ENCODE results near the gene SMIM8.

The SMIM8 gene

DNA sequence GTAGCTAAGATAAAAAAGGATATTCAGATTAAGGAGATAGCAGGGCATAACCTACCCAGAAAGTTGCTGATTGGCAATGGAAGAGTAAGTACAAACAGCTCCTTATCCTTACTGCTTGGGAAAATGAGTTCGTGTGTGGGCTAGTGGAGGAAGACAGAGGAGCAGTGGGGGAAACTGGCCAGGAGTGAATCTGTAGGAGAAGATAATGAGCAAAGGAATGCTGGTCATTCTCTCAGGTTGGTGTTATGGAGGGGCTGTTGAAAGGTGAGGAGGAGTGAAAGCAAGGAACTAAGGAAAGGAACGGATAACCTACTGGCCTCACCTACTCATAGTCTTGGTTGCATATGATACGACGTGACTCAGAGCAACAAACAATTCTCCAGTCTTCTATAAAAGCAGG is 14.0 kb downstream of the SMIM8 start:
- no peak for DNase-seq

DNA sequence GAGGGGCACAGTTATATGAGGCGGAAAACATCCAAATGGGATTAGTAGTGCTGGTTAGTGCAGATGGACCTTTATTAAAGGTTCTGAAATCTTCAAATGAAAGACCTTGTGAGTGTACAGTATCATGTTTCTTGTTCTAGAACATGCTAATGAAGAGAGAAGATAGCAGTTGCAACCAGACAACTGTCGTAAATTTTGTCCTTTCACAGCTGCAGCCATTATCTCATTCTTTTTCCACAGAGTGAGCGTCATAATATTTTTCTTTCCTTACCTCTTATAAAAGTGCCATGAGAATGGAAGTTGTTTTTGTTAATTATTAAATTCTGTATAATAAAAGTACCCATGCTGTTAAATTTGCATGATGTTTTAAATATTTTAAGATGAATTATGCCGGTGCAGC is 17.8 kb downstream of the SMIM8 start:
- DNase-seq: no peak

DNA sequence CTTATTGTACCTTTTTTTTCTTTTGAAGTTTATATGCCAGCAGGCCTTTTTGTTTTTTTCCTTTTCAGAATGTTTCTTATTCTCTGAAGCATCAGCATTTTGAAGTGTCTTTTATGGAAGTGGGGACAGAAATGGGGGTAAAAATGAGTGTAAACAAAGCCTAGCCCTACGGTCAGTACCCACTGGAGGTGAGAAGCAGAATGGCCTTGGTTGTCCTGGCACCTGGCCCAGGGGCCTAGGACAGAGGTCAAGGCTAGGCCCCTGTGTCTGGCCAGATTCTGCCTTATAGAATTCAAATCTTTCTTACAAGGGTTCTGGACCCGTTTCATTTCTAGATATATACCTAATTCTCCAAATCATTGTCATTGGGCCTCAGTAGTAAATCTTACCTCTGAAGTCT is 18.8 kb downstream of the SMIM8 start:
- DNase-seq: no peak

DNA sequence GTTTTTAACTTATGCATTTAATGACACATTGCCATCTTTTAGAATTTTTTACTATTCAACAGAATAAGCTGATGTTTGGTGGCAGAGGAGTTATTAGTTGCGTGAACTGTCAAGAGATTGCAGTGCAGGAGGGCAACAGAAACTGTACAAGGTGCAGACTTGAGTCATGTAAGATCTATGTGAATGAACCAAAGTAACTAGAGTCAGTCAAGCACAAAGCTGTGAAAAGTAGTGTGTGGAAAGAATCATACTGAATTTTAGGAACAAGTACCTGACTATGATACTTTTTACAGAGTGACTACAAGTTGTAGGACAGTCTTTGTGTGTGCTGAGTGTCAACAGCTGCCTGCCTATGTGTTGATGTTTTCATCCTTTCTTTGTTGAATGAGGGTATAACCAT is 19.5 kb downstream of the SMIM8 start:
- no peak for DNase-seq

DNA sequence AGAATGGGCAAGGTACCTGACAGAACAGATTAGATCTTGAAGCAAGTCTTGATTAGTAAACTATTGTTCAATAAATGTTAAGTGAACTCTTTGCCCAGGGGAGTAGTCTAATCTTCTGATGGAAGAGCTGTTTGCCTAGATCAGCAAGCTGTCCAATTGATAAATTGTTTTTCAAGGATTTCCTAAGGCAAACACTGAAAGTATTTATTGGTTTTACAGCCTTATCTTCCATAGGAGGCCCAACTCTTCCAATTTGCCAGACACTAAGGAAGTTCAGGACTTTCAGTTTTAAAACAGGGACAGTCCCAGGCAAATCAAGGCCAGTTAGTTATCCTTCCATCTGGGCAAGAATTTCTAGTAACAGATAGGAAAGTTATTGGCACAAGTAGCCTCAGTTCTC is 20.4 kb downstream of the SMIM8 start:
- no peak for DNase-seq

DNA sequence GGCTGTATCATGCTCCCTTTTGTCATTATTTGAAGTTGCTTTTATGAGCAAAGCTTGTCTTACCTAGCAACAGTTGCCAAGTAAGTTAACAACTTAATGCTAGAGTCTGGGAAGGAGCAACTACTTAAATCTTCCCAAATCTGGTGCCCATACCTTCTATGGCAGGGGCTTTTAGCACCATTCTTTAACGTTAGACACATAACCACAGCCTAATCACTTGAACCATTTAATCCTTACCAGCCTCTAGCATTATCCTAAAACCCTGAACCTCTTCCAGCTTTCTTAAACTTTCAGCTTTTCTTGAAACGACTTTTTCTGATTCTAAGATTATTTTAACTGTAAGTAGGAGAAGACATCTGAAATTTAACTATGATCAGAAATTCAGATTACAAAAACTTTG is 22.3 kb downstream of the SMIM8 start, which contains the start of gene C6orf163:
Gene C6orf163, plus strand, starts transcription at position 83 of the 400 bp plus-strand sequence. Its CDS starts 287 bp downstream, at position 370.
- no peak for DNase-seq

DNA sequence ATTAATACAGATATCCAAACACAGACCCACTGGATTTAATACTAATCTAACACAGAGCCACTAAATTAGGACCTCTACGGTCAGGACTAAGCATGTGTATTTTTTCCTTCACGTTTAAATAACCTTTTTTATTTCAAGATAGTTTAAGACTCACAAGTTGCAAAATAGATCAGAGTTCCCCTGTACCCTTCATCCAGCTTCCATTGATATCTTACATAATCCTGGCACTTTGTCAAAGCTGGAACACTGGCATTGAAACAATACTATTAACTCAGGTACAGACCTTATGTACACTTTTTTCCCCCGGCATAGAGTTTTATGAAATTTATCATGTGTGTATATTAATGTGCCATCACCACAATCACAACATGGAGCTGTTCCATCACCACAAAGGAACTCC is 24.3 kb downstream of the SMIM8 start:
- DNase-seq: no peak

DNA sequence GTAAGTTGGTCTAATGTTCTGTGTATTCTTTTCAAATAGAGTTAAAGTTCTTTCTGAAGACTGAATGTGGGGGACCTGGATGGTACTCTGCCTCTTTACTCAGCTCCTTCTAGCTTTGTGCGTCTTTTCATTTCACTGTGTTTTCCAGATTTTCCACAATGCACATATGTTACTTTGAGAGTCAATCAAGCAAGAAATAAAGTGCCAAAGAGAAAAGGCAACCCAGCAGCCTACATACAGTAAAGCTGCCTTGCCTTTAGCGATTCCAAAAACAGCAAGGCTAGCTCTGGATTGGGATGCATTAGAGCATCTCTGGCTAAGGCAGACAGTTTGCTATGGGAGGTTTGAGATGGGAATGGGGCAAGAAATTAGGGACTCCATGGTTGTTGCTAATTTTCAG is 27.5 kb downstream of the SMIM8 start:
- DNase-seq: no peak

DNA sequence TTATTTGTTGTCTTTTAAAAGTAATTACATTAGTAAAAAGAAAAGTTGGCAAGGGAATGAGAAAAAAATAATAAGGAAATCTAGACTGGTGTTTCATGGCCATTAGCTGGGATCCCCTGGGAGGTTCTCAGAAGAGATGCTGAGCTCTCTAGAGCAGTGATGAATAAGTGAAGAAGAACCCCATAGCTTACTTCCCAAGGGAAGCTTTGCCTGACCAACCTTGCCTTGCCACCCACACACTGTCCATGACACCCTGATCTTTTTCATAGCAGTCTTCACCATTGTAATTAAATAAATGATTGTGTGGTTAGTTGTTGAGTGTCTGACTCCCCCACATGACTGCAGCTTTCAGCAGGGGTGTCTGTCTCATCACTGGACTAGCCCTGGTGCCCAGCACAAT is 28.1 kb downstream of the SMIM8 start:
- no peak for DNase-seq

DNA sequence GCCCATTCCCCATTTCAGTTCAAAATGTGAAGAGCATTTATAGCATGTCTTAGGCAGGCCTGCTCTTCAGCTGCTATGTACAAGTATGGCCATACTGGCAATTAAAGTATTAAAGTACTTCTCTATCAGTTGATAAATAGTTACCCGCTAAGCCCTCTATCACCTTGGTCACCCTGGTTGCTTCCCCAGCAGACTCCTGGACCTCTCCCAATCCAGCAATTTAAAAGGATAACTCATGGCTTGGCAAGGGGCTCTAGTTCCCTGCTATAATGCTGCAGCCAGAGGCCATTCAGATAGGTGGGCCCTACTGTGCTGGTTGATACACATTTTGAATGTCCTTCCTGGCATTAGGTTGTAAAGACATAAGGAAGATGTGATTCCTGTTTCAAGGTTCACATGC is 29.2 kb downstream of the SMIM8 start:
- no peak for DNase-seq

DNA sequence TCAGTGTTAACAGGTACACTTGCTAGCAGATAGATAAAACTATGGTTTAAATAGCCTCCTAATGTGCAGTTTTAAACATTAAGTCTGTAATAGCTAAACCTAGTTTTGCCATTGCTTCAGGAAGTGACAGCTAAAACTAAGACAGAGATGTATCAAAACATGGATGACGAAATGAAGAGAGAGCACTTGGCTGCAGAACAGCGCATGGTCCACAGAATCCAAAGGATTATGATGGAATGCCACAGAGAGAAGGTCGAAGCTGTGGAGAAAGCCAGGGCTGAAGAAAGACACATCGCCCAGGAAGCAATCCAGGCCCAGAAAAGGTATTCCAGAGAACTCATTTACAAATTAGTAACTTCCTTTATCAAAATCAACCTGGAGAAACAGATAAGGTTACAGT is 33.8 kb downstream of the SMIM8 start:
- DNase-seq: no peak

DNA sequence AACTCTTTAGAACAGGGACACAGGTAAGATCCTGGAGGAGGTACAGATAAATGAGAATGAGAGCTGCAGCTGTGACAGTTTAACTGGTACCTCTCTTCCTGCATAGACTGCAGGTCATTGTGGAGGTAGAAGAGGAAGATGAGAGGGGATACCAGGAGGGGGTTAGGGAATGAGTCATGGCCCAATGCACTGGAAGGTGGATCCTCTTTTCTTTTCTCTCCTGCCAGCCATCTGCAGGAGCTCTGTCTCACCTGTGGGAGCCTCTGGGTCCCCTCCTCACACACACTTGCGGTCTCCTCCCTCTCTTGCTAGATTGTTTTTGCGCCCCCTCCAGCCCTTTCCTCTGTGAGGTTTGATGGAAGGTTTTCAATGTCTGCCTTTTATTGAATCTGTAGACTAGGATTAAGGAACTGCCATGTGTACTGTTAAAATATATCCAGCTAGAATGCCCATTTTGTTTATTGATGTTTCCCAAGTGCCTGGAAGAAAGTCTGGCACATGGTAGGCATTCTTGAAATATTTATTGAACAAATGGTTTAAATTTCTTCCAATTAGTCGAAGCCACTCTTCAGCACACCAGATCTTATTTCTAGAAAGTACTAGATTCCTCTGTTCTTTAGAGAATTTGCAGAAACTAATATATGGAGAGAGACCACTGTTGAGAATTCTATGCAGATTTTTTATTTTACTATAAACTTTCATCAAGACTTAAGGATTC is 35.2 kb downstream of the SMIM8 start:
- no peak for DNase-seq

DNA sequence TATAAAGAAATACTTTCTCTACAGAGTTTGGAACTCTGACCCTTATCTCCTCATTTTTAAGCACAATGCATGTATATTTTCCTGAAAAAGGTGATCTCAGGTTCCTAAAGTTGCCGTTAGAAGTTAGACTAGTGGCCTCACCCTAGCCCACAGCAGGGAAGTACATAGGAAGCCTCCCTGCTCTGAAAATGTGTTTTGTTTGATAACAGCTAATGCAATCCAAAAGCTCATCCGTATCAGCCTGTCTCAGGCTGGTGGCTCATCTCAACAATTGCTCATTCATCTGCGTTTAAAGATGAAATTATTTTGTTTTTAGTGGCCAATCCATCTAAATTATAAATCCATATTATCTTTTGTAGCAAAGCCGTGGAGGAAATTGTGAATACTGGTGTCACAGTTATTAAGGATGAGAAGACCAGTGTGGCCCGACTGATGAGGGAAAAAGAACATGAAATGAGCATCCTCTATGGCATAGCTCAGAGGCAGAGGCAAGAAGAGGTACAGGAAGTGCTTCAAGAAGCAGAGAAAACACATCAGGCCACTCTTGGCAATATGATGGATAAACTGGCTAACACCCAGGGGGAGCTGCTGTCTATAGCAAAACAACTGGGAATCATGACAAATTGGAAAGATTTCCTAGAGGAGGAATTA is 42.3 kb downstream of the SMIM8 start:
- no peak for DNase-seq

DNA sequence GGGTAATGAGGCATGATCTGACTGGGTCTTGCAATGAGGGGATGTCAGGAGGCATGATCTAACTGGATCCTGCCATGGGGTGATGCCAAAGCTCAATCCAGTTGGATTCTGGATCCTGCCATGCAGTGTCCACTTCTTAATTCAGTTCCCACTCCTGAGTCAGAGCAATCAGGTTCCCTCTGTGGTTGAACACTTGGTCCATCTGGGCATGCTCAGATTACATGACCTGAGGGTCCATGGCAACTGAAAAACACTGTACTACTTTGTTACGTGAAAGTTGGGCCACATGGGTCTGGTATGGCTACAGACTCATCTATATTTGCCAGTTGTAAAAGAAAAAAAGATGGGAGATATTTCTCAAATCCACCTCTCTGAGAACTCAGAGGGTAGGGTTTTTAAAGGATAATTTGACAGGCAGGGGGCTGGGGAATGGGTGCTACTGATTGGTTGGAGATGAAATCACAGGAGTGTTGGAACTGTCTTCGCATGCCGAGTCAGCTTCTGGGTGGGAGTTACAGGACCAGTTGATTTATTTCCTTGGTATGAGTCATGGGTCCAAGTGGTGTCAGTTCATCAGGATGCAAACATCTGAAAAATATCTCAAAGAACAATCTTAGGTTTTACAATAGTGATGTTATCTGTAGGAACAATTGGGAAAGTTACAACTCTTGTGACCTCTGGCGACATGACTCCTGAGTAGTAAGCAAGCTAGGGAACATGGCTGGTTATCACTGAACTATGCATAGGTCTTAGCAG is 43.9 kb downstream of the SMIM8 start:
- DNase-seq: no peak

DNA sequence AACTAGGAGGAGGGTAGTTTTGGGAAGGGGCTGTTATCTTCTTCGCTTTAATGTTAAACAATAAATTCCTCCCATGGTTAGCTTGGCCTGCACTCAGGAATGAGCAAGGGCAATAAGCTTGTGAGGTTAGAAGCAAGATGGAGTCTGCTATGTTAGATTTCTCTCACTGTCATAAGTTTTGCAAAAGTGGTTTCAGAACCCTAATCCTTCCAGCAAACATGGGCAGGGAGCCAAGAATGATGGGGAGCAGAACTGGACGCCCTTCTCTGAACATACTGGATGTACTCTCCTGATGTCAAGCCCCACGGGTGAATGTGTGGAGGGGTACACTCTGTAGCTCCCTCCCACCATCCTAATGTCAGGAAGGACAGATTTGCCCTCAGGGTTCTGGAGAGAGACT is 44.5 kb downstream of the SMIM8 start:
- no peak for DNase-seq

DNA sequence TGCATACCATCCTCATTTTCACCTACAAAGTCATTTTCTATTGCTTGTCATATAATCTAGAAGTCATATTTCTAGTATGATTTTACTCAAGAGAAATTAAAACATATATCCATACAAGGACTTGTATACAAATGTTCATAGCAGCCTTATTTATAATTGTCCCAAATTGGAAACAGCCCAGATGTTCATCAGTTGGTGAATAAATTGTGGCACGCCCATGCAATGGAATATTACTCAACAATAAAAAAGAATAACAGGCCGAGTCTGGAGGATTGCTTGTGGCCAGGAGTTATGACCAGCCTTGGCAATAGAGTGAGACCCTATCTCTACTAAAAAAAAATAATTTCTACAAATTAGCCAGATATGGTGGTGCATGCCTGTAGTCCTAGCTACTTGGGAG is 51.0 kb downstream of the SMIM8 start:
- DNase-seq: no peak

DNA sequence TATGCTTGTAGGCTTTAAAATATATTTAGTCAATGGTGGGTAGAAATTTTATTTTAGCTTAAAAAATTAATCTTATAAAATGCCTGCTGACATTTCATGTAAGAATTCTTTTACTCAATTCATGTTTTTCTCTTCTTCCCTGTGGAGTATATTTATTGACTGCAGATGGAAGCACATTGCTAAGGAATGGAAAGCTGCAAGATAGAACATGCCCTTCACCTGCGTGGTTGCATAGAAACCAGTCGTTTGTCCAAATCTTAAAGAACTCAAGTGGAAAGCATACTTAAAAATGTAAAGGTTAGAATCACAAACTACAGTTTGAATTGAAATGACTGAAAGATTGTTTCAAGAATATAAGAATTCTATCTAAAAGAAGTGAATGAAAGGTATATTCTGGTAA is 52.9 kb downstream of the SMIM8 start:
- DNase-seq: no peak

DNA sequence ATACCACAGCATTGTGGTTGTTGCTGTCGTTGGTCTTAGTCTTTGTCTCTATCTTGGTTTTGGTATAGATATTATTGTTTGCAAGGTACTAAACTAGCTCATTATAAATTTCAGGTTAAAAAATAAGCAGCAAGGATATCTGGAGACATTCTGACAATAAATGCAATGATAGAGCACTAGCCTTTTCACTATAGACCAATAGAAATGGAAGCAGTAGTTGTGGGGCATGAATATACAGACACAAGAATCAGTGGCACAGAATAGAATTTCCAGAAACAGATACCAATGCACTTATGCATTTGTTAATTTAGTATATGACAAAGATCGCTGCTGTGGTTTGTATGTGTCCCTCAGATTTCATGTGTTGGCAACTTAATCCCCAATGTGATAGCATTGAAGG is 54.3 kb downstream of the SMIM8 start:
- DNase-seq: no peak

DNA sequence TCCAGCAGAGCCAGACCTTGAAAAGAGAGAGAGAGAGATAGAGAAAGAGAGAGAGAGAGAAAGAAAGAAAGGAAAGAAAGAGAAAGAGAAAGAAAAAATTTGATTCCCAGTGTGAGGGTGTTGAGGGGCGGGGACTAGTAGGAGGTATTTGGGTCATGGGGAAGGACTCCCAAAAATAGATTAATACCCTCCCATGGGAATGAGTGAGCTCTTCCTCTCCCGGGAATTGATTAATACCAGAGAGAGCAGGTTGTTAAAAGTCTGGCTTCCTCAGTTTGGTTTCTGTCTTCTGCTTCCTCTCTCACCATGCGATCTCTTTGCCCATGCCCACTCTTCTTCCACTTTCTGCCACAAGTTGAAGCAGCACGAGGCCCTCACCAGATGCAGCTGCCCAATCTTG is 56.6 kb downstream of the SMIM8 start:
- DNase-seq: no peak

DNA sequence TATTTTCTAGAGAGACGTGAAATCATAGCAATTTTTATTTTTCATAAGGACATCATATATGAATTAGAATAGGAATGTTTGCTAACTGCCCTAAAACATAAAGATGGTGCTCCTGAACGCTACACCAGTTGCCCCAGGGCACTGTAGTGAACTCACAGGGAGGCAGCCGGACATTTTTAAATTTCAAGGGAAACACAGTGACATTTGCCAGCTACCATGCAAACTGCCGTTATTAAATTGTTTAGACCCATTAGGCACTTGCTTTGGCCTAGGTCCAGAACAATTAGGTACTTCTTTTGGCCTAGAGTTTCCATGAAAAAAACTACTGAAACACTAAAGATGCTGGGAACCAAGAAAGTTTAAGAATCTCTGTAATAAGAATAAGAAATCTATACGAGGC is 60.5 kb downstream of the SMIM8 start:
- DNase-seq: no peak

DNA sequence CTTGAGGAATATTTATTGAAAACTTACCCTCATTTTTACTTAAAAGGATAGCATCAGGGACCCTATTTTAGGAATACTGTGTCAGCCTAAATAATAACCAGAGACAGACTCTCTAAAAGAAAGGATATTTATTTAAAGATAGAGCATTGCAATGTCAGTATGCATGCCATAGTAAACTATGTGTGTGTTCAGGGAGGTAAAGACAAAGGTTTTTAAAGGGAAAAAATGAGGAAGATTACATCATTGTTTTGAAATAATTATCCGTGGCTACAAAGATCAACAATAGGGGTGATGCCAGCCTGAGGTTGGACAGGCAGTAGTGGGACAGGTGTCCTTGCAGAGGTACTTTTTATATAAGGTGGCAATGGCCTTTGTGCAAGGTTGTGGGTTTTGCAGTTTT is 61.6 kb downstream of the SMIM8 start:
- DNase-seq: no peak

DNA sequence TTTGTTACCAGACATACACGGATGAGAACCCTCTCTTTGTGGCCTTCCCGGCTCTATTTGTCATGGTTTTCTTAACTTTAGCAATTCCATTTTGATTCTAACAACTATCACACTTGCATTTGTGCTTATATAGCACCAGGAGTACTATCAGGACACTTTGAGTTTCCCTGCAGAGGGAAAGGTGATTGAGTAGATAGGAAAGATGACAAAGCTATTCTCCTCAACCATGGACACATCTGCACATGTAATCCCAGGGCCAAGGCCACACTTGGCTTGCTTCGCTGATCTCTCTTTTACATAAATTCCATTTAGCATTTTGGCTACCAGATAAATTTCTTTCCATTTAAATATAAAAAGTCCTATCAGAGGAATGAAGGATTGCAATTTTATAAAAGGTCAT is 62.1 kb downstream of the SMIM8 start:
- DNase-seq: no peak

DNA sequence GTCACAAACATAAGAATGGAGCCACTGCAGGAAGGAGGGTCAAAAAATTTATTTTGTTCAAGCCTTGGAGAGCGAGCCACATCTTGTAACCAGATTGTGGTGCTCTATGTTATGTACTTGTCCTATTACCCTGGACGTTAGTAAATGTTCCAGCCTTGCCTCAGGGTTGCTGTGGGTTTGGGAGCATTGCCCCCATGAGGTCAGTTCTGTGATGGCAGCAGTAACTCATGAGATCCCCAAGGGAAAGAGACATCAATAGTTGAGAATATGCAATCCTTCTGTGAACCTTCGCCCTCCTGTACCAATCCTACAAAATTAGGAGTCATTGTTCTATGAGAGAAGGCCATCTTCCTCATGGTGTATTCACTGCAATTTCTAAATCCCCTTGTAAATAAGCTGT is 68.9 kb downstream of the SMIM8 start:
- DNase-seq: peak; percentile 29

Data from midbrain (tissue), 1 donor.